LoVo (cell line): ENCODE data around the gene MSN.
"Not testable (repeated sequence)": the region's sequence is repeated elsewhere in the genome, so short reads cannot be mapped to it uniquely, and the experiment has no call there.

Source experiments
- DNase-seq: peaks from one replicate; pipeline ENCODE4 v3.0.0-alpha.2; 2016; ENCODE audit warnings: low spot score

MSN gene

DNA sequence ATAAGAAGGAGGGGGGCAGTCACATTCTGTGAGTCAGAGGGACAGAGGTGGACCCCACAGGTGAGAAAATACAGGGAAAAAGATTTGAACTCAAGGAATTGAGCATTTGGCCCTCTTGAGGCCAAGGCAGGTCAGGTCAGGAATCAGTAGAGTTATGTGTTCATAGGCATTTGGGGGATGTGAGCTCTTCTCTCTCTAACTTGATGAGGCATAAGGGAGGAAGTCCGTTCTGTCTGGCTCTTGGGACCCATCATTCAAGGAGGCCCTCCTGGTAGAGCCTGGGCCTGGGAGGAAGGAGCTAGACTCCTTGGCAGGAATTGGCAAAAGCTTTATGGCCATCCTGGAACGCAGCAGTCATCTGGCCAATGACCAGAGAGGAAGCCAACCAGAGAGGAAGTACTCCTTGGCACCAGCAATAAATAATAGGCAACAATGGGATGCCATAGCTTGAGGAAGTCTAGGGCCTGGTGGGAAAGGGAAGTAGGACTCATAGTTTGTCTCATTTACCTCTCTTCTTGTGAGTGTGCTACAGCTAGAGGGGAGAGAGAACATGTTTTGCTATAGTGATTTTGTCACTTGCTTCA lies 53.0 kb downstream of the MSN start:
- no peak for DNase-seq

DNA sequence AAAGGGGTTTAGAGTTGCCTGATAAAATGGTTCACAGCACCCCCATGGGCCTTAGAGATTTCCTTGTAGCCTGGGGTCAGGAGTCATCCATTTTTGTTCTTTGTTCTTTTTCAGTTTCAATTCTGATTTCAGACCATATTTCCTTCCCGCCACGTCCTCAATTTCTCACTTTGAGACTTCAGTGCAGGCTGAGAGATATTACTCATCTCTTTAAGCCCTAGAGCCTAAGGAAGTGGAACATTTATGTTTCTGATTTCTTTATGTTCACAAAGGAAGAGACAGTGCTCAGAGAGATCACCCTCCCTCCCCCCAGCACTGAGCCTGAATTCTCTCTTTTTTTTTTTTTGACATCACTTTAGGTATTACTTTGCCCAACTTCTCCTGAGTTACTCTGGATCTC lies 56.3 kb downstream of the MSN start:
- DNase-seq: no peak

DNA sequence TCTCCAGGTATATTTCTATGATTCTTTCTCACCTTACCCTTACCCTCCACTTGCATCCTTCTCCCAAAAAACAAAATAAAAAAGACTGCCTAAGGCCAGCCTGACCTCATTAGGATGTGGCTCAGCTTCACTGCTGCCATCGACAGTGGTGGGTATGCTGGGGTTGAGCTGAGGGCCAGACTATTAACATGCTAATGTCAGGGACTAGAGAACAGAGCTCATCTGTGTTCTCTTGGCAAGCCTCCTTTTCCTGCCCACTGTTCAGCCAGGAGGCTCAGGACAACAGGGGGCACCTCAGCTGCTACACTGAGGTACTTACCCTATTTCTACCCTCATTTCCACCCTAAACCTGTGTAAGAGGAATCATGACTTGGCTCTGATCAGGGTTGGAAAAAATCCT lies 59.3 kb downstream of the MSN start:
- DNase-seq: no peak

DNA sequence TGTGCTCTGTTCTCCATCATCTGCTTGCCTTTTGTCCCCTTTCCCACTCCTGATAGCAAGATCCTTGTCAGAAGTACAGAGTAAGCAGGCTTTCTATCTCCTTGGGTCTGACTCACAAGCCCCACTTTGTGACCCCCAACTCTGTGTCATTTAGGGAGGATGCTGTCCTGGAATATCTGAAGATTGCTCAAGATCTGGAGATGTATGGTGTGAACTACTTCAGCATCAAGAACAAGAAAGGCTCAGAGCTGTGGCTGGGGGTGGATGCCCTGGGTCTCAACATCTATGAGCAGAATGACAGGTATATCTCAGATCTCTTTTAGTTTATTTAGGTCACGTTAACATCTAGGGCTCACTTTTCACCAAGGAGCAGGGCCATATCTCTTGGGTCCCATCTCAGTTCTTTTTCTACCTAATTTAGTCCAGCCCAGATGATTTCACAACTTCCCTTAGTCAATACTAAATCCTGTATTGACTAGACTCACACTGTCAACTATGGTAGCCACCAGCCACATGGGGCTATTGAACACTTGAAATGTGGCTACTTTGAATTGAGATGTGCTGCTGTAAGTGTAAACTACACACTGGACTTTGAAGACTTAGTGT lies 64.3 kb downstream of the MSN start:
- no peak for DNase-seq

DNA sequence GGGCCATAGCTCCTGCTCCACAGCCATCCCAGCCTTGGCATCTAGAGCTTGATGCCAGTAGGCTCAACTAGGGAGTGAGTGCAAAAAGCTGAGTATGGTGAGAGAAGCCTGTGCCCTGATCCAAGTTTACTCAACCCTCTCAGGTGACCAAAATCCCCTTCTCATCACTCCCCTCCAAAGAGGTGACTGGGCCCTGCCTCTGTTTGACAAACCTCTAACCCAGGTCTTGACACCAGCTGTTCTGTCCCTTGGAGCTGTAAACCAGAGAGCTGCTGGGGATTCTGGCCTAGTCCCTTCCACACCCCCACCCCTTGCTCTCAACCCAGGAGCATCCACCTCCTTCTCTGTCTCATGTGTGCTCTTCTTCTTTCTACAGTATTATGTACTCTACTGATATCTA lies 73.5 kb downstream of the MSN start:
- DNase-seq: no peak

DNA sequence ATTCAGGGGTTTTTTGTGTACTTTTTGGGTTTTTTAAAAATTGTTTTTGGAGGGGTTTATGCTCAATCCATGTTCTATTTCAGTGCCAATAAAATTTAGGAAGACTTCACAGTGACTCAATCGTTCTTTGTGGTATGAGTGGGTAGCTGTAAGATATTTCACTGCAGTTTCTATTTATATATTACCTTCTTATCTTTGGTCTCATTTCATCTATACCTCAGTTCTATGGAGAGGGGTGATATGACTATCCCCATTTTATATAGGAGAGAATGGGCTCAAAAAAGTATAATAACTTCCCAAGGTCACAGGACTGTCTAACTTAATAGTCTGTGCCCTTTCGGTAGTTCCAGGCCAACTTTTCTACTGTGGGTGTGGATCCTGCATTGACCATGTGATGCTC lies 74.4 kb downstream of the MSN start:
- DNase-seq: no peak

DNA sequence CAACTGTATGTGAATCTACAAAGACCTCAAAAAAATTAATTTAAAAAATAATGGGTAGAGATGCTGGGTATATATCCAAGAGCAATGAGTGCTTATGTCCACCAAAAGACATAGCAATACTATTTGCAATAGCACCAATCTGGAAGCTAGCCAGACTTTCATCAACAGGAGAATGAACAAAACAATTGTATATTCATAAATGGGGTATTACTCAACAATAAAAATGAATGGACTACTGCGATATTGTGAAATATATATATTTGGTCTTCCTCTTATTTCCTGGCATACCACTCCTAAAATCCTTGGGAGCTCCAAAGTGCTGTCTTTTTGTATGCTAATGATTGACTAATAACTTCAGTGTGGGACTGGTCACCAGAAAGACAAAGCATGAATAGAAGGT lies 77.5 kb downstream of the MSN start:
- DNase-seq: no peak

DNA sequence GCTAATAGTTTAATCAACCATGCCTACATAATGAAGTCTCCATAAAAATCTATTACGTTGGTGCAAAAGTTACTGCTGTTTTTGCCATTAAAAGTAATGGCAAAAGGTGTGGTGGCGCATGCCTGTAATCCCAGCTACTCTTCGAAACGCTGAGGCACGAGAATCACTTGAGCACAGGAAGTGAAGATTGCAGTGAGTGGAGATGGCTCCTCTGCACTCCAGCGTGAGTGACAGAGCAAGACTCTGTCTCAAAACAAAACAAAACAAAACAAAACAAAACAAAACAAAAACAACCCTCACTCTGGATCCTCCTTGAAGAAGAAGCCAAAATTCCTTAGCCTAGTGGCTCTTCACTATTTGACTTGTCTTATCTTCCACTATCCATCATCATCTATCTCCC lies 78.0 kb downstream of the MSN start:
- no peak for DNase-seq

DNA sequence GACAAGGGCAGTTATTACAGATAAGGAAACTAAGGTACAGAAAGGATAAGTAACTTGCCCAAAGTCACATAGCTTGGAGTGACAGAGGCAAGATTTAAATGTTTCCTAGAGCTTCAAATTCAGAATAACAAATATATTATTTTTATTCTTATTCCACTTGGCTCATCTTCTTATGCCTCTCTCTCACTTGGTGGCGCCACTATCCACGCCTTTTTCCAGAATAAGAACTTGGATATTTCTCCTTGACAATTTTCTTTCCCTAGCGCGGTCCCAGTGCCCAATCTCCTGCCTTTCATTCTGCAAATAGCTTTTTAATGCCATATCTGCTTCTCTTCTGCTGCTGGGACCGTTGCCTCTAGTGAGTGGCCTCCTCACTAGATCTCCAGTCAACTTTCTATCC lies 78.5 kb downstream of the MSN start:
- DNase-seq: no peak

DNA sequence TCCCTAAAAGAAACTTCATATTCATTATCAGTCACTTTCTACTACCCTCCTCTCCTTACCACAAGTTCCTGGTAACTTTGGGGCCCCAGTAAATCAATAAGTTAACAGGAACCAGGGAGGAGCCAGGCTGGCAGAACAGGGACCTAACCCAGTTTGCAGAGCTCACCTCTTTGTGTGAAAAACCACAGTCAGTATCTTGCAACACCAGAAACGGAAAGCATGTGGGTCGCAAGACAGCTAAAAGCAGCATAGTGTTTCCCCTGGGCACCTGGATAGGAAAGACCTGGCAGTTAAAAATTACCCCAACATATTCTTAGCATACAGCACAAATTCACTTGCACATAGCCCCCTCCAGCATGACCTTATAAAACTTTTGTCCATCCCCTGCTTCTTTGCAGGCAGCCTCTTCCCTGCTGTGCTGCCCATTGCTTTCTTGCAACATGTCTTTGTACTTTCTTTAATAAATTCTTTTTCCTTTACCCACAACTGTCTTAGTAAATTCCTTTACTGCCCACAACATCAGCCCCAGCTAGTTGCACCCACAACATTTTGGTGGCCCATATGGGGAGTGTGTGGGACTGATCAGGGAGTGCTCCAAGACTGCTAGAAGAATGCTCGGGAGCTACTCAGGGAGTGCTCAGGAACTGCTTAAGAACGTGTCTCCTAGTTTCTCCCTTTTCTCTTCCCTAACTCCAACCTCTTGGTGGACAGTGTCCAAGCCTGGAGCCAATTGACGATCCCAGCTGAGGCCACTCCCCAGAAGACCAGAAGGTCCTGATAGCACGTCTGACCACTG lies 83.4 kb downstream of the MSN start:
- no peak for DNase-seq

DNA sequence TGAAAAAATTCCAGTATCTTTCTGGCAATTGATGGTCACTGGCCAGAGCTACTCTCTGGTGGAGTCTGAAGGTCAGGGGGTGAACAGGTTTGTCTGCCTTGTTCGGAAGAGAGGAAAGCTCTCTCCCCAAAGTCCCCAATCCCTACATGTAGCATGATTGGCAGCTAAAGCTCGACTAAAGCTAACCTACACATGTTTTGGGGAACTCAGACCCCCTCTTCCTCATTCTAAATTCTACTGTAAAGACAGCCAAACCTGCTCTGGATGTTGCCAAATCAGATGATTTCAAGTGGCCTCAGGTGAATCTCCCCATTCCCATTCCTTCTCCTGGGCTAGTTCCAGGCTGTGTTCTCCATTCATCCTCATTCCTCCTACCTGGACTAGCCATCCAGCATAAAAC lies 84.1 kb downstream of the MSN start:
- no peak for DNase-seq

DNA sequence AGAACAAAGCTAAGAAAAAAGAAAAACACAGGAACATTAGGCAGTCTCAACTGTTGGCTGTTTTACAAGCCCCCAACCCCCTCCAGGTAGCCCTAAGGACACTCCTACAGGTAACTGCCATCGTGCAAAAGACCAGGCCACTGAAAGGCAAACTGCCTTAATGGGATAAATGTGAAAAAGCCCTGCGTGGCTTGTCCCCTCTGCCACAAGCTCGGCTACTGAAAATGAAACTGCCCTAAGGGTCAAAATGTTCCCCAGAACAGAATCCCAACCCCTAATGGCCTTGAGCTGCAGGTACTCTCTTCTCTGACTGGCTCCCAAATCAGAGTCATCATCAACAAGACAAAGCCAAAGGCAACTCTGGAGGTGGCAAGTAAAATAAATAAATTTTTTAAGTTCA lies 84.8 kb downstream of the MSN start:
- no peak for DNase-seq

DNA sequence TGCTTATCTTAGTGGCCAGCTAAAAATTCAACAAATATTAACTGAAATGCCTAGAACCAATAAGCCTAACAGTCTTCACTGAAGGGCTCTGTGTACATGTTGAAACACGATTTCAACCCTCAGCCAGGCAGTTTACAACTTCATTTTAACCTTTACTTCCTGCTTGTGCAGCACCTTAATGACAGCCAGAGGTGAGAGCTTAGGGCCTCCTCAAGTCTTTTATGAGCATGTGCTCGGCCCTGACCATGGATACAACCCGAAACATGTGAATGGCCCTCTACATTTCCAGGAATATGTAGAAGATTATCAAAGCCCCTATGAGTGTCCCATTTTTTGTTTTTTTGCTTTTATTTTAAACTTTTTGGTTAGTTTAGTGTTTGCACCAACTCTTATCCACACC lies 88.3 kb downstream of the MSN start:
- DNase-seq: no peak

DNA sequence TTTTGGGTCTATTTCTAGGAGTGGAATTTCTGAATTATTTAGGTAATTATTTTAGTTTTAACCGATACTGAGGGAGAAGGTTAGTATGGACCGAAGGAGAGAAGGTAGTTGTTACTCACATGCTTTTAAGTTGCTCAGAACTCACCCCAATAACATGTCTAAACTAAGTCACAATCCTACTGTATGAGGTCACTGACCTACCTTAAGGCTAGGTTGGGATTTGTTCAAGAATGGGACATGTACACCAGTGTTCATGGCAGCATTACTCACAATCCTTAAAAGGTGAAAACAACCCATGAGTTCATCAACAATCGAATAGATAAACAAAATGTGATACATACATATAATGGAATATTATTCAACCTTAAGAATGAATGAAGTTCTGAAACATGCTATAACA lies 90.5 kb downstream of the MSN start:
- no peak for DNase-seq

DNA sequence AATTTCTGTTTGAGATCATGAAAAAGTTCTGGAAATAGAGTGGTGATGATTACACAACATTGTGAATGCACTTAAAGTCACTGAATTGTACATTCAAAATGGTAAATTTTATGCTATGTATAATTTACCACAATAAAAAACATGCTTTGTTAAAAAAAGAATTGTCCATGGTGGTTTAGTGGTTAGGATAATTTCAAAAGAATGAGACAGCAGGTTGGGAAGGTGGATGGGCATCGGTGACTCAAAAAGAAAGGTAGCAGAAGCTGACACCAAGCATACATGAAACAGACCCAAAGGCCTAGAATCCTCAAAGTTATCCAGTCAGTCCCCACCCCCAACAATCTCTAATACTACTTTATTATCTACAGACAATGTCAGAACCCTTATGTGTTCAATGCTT lies 91.1 kb downstream of the MSN start:
- no peak for DNase-seq

DNA sequence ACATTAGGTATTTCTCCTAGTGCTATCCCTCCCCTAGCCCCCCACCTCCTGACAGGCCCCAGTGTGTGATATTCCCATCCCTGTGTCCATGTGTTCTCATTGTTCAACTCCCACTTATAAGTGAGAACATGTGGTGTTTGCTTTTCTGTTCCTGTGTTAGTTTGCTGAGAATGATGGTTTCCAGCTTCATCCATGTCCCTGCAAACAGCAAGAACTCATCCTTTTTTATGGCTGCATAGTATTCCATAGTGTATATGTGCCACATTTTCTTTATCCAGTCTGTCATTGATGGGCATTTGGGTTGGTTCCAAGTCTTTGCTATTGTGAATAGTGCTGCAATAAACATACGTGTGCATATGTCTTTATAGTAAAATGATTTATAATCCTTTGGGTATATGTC lies 92.1 kb downstream of the MSN start:
- DNase-seq: not testable (repeated sequence)

DNA sequence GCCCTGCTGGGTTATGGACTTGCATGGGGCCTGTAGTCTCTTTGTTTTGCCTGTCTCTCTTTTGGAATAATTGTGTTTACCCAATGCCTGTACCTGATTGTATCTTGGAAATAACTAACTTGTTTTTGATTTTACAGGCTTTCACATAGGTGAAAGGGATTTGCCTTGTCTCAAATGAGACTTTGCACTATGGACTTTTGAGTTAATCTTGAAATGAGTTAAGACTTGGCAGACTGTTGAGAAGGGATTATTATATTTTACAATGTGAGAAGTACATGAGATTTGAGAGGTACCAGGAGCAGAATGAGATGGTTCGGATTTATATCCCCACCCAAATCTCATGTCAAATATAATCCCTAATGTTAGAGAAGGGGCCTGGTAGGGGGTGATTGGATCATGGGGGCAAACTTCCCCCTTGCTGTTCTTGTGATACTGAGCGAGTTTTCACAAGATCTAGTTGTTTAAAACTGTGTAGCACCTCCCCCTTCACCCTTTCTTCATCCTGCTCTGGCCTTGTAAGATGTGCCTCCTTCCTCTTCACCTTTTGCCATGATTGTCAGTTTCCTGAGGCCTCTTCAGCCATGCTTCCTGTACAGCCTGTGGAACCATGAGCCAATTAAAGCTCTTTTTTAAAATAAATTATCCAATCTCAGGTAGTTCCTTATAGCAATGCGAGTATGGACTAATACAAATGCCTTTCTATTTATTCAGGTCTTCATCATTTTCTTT lies 102.3 kb downstream of the MSN start:
- no peak for DNase-seq

DNA sequence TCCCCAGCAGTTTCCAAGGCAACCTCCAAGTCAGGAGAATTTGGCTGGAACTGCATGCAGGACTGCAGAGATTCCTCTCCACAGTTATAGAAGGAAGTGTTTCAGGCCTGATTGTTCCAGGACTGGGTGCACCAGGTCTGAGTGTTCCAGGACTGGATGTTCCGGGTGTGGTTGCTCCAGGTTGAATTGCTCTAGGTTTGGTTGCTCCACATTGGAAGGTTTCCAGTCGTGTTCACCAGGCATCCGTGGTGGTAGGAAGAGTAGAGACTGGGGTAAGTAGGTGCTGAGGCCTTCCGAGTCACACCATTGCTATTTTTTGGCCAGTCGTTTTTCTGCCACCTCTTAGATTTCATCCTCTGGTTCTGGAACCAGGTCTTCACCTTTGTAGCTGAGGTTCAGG lies 105.4 kb downstream of the MSN start:
- no peak for DNase-seq

DNA sequence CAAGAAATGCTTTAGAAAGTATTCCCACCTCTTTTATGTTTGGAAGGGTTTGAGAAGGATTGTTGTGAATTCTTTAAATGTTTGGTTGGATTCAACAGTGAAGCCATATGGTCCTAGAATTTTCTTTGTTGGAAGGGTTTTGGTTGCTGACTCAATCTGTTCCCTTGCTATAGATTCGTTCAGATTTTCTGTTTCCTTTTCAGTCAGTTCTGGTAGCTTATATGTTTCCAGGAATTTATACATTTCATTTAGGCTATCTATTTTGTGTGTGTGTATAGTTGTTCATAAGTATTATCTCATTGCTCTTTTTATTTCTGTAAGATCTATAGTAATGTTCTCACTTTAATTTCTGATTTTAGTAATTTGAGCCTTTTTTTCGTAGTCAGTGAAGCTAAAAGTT lies 114.4 kb downstream of the MSN start:
- DNase-seq: no peak

DNA sequence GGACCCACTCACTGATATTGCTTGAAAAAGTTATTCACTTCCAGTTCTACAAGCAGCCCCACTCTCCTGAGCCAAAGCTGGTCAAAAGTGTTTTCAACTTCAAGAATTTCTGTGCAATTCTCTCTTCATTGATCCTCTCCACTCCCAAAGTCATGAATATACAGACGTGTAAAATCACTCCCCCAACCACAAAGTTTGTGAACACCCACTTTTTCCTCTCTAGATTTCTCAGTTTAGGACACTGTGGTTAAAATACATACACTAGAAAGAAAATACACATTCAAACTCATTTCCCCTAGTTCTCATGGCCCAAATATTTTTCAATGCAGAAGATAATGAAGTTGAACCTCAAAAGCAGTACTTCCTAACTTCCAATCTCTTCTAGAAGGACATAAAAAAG lies 116.3 kb downstream of the MSN start:
- no peak for DNase-seq
